ENCODE measurements around the gene HLA-G. TPM values are rescaled to one million over a fixed set of nuclear protein-coding genes. Genes with fewer than 3 reads are reported as not detected.
"Not testable (repeated sequence)": the region's sequence is repeated elsewhere in the genome, so short reads cannot be mapped to it uniquely, and the experiment has no call there.

The HLA-G gene
- total RNA-seq: 1 to 10 TPM in 1 of 5 experiments, under 1 TPM in 3, not detected in 1; 0.32 to 2.7 (median 0.64) TPM
- polyA plus RNA-seq: 1 to 10 TPM in 1 of 2 donors, under 1 TPM in 1; 0.98 to 1.0 TPM
- total RNA-seq: 5.0 reads per million, percentile 24 among the genes with 10 or more reads in this experiment

GRCh38 chr6:29827579-29828470, at the start of gene HLA-G:
Gene HLA-G (plus strand): TSS chr6:29827825. CDS start chr6:29827845, 20 bp downstream.
- peaks cover 0 to 19% of the 10 kb centered on the region in 2 donors for H3K27me3 ChIP-seq (ENCODE audit: control insufficient read depth in 2 of 2, insufficient read depth in 2 of 2, low read length in 2 of 2)
- ATAC-seq: no peak
- H3K4me1 Mint-ChIP-seq: peaks cover 0 to 13% (median 9%) of the 10 kb centered on the region in 7 donors

GRCh38 chr6:29780019-29780698, 47.5 kb upstream of the HLA-G start:
- Mint-ChIP-seq H3K27me3 (peaks cover 5 to 62% (median 36%) of the 10 kb centered on the region in 5 donors), H3K9me3 (peaks cover 0 to 17% (median 2%) of the 10 kb centered on the region in 11 donors)
- H3K4me1 ChIP-seq (ENCODE audit: control insufficient read depth in 2 of 2, insufficient read depth in 2 of 2, low read length in 2 of 2); H3K9me3 ChIP-seq (ENCODE audit: control insufficient read depth in 2 of 3, low read length in 3 of 3); H3K4me1 Mint-ChIP-seq; H3K36me3 Mint-ChIP-seq; ATAC-seq; H3K27ac Mint-ChIP-seq; H3K4me3 Mint-ChIP-seq; H3K36me3 ChIP-seq (ENCODE audit: control insufficient read depth in 2 of 3, insufficient read depth in 3 of 3, low read length in 3 of 3); H3K27me3 ChIP-seq (ENCODE audit: control insufficient read depth in 2 of 2, insufficient read depth in 2 of 2, low read length in 2 of 2); POLR2A ChIA-PET; intact Hi-C loops (cut with micrococcal nuclease); CTCF ChIA-PET; H3K4me3 ChIP-seq (ENCODE audit: low read length); H3K27ac ChIP-seq (ENCODE audit: low read depth, low read length): not testable (repeated sequence)
- peak in 1 of 9 donors; percentile 8 for DNase-seq

More at GRCh38 chr6:29827579-29828470, at the start of gene HLA-G:
- Mint-ChIP-seq H3K36me3 (no peaks in the 10 kb centered on the region), H3K4me3 (peak within 1 kb of the TSS; percentile 54 to 83 (median 71)), H3K27ac (no peak within 1 kb of the TSS), H3K9me3 (peaks cover 0 to 4% (median 0%) of the 10 kb centered on the region in 11 donors), H3K27me3 (peaks cover 62 to 88% (median 72%) of the 10 kb centered on the region in 5 donors)
- Histone ChIP-seq H3K36me3 (ENCODE audit: control insufficient read depth in 2 of 3, insufficient read depth in 3 of 3, low read length in 3 of 3) (no peaks in the 10 kb centered on the region), H3K4me1 (ENCODE audit: control insufficient read depth in 2 of 2, insufficient read depth in 2 of 2, low read length in 2 of 2) (no peaks in the 10 kb centered on the region), H3K27ac (ENCODE audit: low read depth, low read length) (no peak within 1 kb of the TSS), H3K4me3 (ENCODE audit: low read length) (peak within 1 kb of the TSS; percentile 9), H3K9me3 (ENCODE audit: control insufficient read depth in 2 of 3, low read length in 3 of 3) (no peaks in the 10 kb centered on the region)
- CTCF ChIA-PET: no interaction called here
- POLR2A ChIA-PET: no interaction called here
- DNase-seq: peak in 1 of 9 donors; percentile 2
- intact Hi-C loops (cut with micrococcal nuclease): no loop called here

GRCh38 chr6:29789176-29789575, 38.4 kb upstream of the HLA-G start:
- intact Hi-C loops (cut with micrococcal nuclease): no loop called here
- H3K4me3 ChIP-seq (ENCODE audit: low read length): no peak overlapping the region
- no peak overlapping the region for H3K27ac ChIP-seq (ENCODE audit: low read depth, low read length)
- H3K4me1 ChIP-seq (ENCODE audit: control insufficient read depth in 2 of 2, insufficient read depth in 2 of 2, low read length in 2 of 2): peaks cover 4 to 7% of the 10 kb centered on the region in 2 donors
- H3K36me3 ChIP-seq (ENCODE audit: control insufficient read depth in 2 of 3, insufficient read depth in 3 of 3, low read length in 3 of 3): no peaks in the 10 kb centered on the region
- no peaks in the 10 kb centered on the region for H3K27me3 ChIP-seq (ENCODE audit: control insufficient read depth in 2 of 2, insufficient read depth in 2 of 2, low read length in 2 of 2)
- peaks cover 0 to 8% (median 3%) of the 10 kb centered on the region in 5 donors for H3K36me3 Mint-ChIP-seq
- H3K4me1 Mint-ChIP-seq: peaks cover 15 to 29% (median 20%) of the 10 kb centered on the region in 7 donors
- H3K27ac Mint-ChIP-seq: no peak overlapping the region
- H3K27me3 Mint-ChIP-seq: peaks cover 0 to 63% (median 25%) of the 10 kb centered on the region in 5 donors
- no peaks in the 10 kb centered on the region for H3K9me3 ChIP-seq (ENCODE audit: control insufficient read depth in 2 of 3, low read length in 3 of 3)
- peaks cover 0 to 20% (median 10%) of the 10 kb centered on the region in 11 donors for H3K9me3 Mint-ChIP-seq
- no peak for ATAC-seq
- CTCF ChIA-PET: no interaction called here
- POLR2A ChIA-PET: no interaction called here
- DNase-seq: no peak
- no peak overlapping the region for H3K4me3 Mint-ChIP-seq

- peaks cover 4 to 7% of the 10 kb centered on the region in 2 donors for H3K4me1 ChIP-seq (ENCODE audit: control insufficient read depth in 2 of 2, insufficient read depth in 2 of 2, low read length in 2 of 2)
- Mint-ChIP-seq H3K27ac (peak overlapping the region in 3 of 9 donors; percentile 48 to 82 (median 79)), H3K36me3 (peaks cover 0 to 8% (median 3%) of the 10 kb centered on the region in 5 donors), H3K4me1 (peaks cover 15 to 35% (median 20%) of the 10 kb centered on the region in 7 donors), H3K9me3 (peaks cover 0 to 15% (median 8%) of the 10 kb centered on the region in 11 donors), H3K27me3 (peaks cover 1 to 67% (median 31%) of the 10 kb centered on the region in 5 donors), H3K4me3 (peak overlapping the region; percentile 1 to 91 (median 31))
- no peaks in the 10 kb centered on the region for H3K27me3 ChIP-seq (ENCODE audit: control insufficient read depth in 2 of 2, insufficient read depth in 2 of 2, low read length in 2 of 2)
- no peaks in the 10 kb centered on the region for H3K36me3 ChIP-seq (ENCODE audit: control insufficient read depth in 2 of 3, insufficient read depth in 3 of 3, low read length in 3 of 3)
- intact Hi-C loops (cut with micrococcal nuclease): loop anchor here in 1 of 2 donors (2.0 to 5.0 kb wide), 2 partner anchors 150 to 422 kb away; partner anchors contain the start of gene TRIM26
- no peak overlapping the region for H3K4me3 ChIP-seq (ENCODE audit: low read length)
- H3K27ac ChIP-seq (ENCODE audit: low read depth, low read length): no peak overlapping the region
- POLR2A ChIA-PET: interaction anchor here (1.1 kb wide), 1 partner anchor 151 kb away, joined by 12 read pairs; the partner anchor contains the start of gene HLA-A
- DNase-seq (no peak), ATAC-seq (no peak)
- CTCF ChIA-PET: interaction anchor here (1.4 kb wide), 1 partner anchor 12 kb away, joined by 4 read pairs; no protein-coding TSS in a partner anchor
- no peaks in the 10 kb centered on the region for H3K9me3 ChIP-seq (ENCODE audit: control insufficient read depth in 2 of 3, low read length in 3 of 3)
These were observed 37.0 kb upstream of the HLA-G start for GRCh38 chr6:29790626-29791025.

DNA sequence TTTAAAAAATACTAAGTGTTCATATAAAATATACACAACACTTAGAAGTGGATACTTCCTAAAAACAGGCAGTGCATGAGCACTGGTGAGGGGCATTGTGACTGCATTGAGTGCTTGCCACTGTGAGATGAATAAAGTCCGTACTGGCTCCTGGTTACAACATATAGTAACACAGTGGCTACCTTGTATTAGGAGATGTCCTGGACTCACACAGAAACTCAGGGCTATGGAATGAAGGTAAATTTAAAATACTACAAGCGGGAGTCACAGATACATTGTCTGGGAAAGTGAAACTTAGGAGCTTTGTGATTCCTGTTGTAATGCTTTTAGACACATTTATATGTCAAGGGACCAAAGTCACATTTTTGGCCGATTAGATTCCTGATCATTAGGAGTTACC, 36.5 kb upstream of the HLA-G start:
- H3K4me3 Mint-ChIP-seq: peak overlapping the region; percentile 87 to 92 (median 89)
- intact Hi-C loops (cut with micrococcal nuclease): loop anchor here in 1 of 2 donors (2.0 to 5.0 kb wide), 2 partner anchors 150 to 421 kb away; partner anchors contain the start of gene TRIM26
- Histone ChIP-seq H3K27me3 (ENCODE audit: control insufficient read depth in 2 of 2, insufficient read depth in 2 of 2, low read length in 2 of 2) (no peaks in the 10 kb centered on the region), H3K36me3 (ENCODE audit: control insufficient read depth in 2 of 3, insufficient read depth in 3 of 3, low read length in 3 of 3) (no peaks in the 10 kb centered on the region), H3K27ac (ENCODE audit: low read depth, low read length) (no peak overlapping the region), H3K4me1 (ENCODE audit: control insufficient read depth in 2 of 2, insufficient read depth in 2 of 2, low read length in 2 of 2) (peaks cover 4 to 7% of the 10 kb centered on the region in 2 donors), H3K4me3 (ENCODE audit: low read length) (no peak overlapping the region), H3K9me3 (ENCODE audit: control insufficient read depth in 2 of 3, low read length in 3 of 3) (no peaks in the 10 kb centered on the region)
- peaks cover 15 to 35% (median 19%) of the 10 kb centered on the region in 7 donors for H3K4me1 Mint-ChIP-seq
- ChIA-PET CTCF (interaction anchor here (1.2 to 1.5 kb wide), 3 partner anchors 13 to 137 kb away, joined by 4 read pairs; no protein-coding TSS in a partner anchor), POLR2A (interaction anchor here (0.6 to 1.5 kb wide), 4 partner anchors 142 to 422 kb away, joined by 3 to 12 read pairs (median 4); partner anchors contain the start of genes HLA-A and TRIM26)
- ATAC-seq (no peak), DNase-seq (no peak)
- H3K27ac Mint-ChIP-seq: peak overlapping the region in 7 of 9 donors; percentile 16 to 82 (median 58)
- peaks cover 6 to 68% (median 36%) of the 10 kb centered on the region in 5 donors for H3K27me3 Mint-ChIP-seq
- H3K36me3 Mint-ChIP-seq: peaks cover 0 to 8% (median 3%) of the 10 kb centered on the region in 5 donors
- peaks cover 0 to 15% (median 8%) of the 10 kb centered on the region in 11 donors for H3K9me3 Mint-ChIP-seq

- DNase-seq: no peak
- H3K27ac Mint-ChIP-seq: peak overlapping the region in 8 of 9 donors; percentile 26 to 82 (median 58)
These were observed 35.9 kb upstream of the HLA-G start for GRCh38 chr6:29791786-29792122.

More at GRCh38 chr6:29791786-29792122, 35.9 kb upstream of the HLA-G start:
- Histone ChIP-seq H3K9me3 (ENCODE audit: control insufficient read depth in 2 of 3, low read length in 3 of 3) (no peaks in the 10 kb centered on the region), H3K27me3 (ENCODE audit: control insufficient read depth in 2 of 2, insufficient read depth in 2 of 2, low read length in 2 of 2) (no peaks in the 10 kb centered on the region), H3K27ac (ENCODE audit: low read depth, low read length) (peak overlapping the region; percentile 84), H3K4me3 (ENCODE audit: low read length) (peak overlapping the region; percentile 80), H3K36me3 (ENCODE audit: control insufficient read depth in 2 of 3, insufficient read depth in 3 of 3, low read length in 3 of 3) (no peaks in the 10 kb centered on the region), H3K4me1 (ENCODE audit: control insufficient read depth in 2 of 2, insufficient read depth in 2 of 2, low read length in 2 of 2) (peaks cover 4 to 7% of the 10 kb centered on the region in 2 donors)
- peak overlapping the region; percentile 87 to 92 (median 89) for H3K4me3 Mint-ChIP-seq
- peaks cover 0 to 8% (median 3%) of the 10 kb centered on the region in 5 donors for H3K36me3 Mint-ChIP-seq
- peaks cover 15 to 35% (median 19%) of the 10 kb centered on the region in 7 donors for H3K4me1 Mint-ChIP-seq
- peaks cover 0 to 15% (median 8%) of the 10 kb centered on the region in 11 donors for H3K9me3 Mint-ChIP-seq
- H3K27me3 Mint-ChIP-seq: peaks cover 7 to 72% (median 36%) of the 10 kb centered on the region in 5 donors
- POLR2A ChIA-PET: interaction anchor here (0.6 to 1.5 kb wide), 5 partner anchors 38 to 421 kb away, joined by 3 to 12 read pairs (median 4); partner anchors contain the start of genes HLA-A and TRIM26
- no peak for ATAC-seq
- CTCF ChIA-PET: interaction anchor here (1.2 to 1.5 kb wide), 3 partner anchors 13 to 138 kb away, joined by 4 read pairs; no protein-coding TSS in a partner anchor
- intact Hi-C loops (cut with micrococcal nuclease): loop anchor here (1.0 to 5.0 kb wide), 6 partner anchors 17 to 421 kb away; partner anchors contain the start of gene TRIM26 (in 1 of the 2)
